ENCODE measurements around the gene ARHGAP4. TPM values are rescaled to one million over a fixed set of nuclear protein-coding genes. Genes with fewer than 3 reads are reported as not detected.

ARHGAP4 gene
- total RNA-seq, 1 experiment from 2014 or later = 67.4 TPM

- ChIA-PET POLR2A (interaction anchor here (0.7 to 0.8 kb wide), 2 partner anchors 10 to 12 kb away, joined by 3 read pairs; no protein-coding TSS in a partner anchor), RAD21 (ENCODE audit: low non-redundant PET in 1 of 2, low total read pairs in 2 of 2, uncharacterized antibody in 2 of 2, unreplicated experiment in 2 of 2) (no interaction called here), CTCF (interaction anchor here (1.0 to 1.7 kb wide), 2 partner anchors 11 to 12 kb away, joined by 6 read pairs; no protein-coding TSS in a partner anchor)
- no peak for DNase-seq (ENCODE audit: low read depth, low spot score)
- peak; percentile 28 for ATAC-seq
- no peaks in the 10 kb centered on the region for H3K27me3 ChIP-seq (ENCODE audit: insufficient read depth, low read length)
- H3K79me2 ChIP-seq (ENCODE audit: insufficient read depth, low read length) = peaks cover 30% of the 10 kb centered on the region
- H3K27ac ChIP-seq (ENCODE audit: low read depth, low read length) = peak overlapping the region; percentile 48
- BruUV-seq (replicated peaks) = no TSS peak
- H3K4me2 ChIP-seq (ENCODE audit: low read length) = peak overlapping the region; percentile 80
- peak overlapping the region; percentile 65 for H3K9ac ChIP-seq (ENCODE audit: low read length)
- H3K4me3 ChIP-seq (replicated peaks in 1 of 2; ENCODE audit: low read depth in 1 of 2, low read length in 2 of 2) = peak overlapping the region; percentile 36 to 54
- no peak for TF ChIP-seq CBX3 (IDR thresholded peaks at IDR 0.05; ENCODE audit: low read depth)
- no peak for TF ChIP-seq FOSL1 (IDR thresholded peaks at IDR 0.05; ENCODE audit: low read depth)
- no peak for TF ChIP-seq EZH2 (IDR thresholded peaks at IDR 0.05)
- TF ChIP-seq POLR2AphosphoS5 (IDR thresholded peaks at IDR 0.05; ENCODE audit: low read depth, low read length) = no peak
- TF ChIP-seq, protein P1, sequence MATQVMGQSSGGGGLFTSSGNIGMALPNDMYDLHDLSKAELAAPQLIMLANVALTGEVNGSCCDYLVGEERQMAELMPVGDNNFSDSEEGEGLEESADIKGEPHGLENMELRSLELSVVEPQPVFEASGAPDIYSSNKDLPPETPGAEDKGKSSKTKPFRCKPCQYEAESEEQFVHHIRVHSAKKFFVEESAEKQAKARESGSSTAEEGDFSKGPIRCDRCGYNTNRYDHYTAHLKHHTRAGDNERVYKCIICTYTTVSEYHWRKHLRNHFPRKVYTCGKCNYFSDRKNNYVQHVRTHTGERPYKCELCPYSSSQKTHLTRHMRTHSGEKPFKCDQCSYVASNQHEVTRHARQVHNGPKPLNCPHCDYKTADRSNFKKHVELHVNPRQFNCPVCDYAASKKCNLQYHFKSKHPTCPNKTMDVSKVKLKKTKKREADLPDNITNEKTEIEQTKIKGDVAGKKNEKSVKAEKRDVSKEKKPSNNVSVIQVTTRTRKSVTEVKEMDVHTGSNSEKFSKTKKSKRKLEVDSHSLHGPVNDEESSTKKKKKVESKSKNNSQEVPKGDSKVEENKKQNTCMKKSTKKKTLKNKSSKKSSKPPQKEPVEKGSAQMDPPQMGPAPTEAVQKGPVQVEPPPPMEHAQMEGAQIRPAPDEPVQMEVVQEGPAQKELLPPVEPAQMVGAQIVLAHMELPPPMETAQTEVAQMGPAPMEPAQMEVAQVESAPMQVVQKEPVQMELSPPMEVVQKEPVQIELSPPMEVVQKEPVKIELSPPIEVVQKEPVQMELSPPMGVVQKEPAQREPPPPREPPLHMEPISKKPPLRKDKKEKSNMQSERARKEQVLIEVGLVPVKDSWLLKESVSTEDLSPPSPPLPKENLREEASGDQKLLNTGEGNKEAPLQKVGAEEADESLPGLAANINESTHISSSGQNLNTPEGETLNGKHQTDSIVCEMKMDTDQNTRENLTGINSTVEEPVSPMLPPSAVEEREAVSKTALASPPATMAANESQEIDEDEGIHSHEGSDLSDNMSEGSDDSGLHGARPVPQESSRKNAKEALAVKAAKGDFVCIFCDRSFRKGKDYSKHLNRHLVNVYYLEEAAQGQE (IDR thresholded peaks at IDR 0.05; ENCODE audit: low read depth) = no peak
- no peak overlapping the region for H2AFZ ChIP-seq (ENCODE audit: low read depth, low read length, poor library complexity, severe bottlenecking)
- peaks cover 3 to 12% of the 10 kb centered on the region in 2 experiments; a peak in 1 of 4 replicates for H3K4me1 ChIP-seq (ENCODE audit: control insufficient read depth in 1 of 2, insufficient read depth in 2 of 2, low read length in 2 of 2)
- H3K9me3 ChIP-seq (ENCODE audit: control insufficient read depth in 1 of 2, insufficient read depth in 1 of 2, low read depth in 1 of 2, low read length in 2 of 2) = no peaks in the 10 kb centered on the region
- H4K20me1 ChIP-seq (ENCODE audit: insufficient read depth) = no peaks in the 10 kb centered on the region
- no peaks in the 10 kb centered on the region for H3K9me2 ChIP-seq (ENCODE audit: insufficient read depth)
- peaks cover 0 to 5% of the 10 kb centered on the region in 2 experiments; a peak in 2 of 4 replicates for H3K36me3 ChIP-seq (ENCODE audit: control insufficient read depth in 1 of 2, insufficient read depth in 2 of 2, low read length in 2 of 2)
- intact Hi-C loops (cut with micrococcal nuclease) = no loop called here
These were observed 9.3 kb upstream of the ARHGAP4 start for GRCh38 chrX:153935326-153935851.
